Hindlimb muscle (tissue), 1 donor: Measurements from ENCODE around the gene CA10. TPM values are rescaled to one million over a fixed set of nuclear protein-coding genes. Genes with fewer than 3 reads are reported as not detected.

ENCODE experiments used
- DNase-seq: peaks from one replicate; pipeline ENCODE4 v3.0.0-alpha.2; 2013
- polyA plus RNA-seq: library from polyadenylated mRNA; unstranded; fragments of 120-200 nt; gene quantifications from one replicate; pipeline ENCODE4 v1.2.1, GENCODE V29; 2013; ENCODE audit not compliant: insufficient read length

CA10 gene
- polyA plus RNA-seq, 1 donor = 14.0 TPM

GRCh38 chr17:51813140-51813783 is 345.3 kb downstream of the CA10 start:
- no peak for DNase-seq

DNA sequence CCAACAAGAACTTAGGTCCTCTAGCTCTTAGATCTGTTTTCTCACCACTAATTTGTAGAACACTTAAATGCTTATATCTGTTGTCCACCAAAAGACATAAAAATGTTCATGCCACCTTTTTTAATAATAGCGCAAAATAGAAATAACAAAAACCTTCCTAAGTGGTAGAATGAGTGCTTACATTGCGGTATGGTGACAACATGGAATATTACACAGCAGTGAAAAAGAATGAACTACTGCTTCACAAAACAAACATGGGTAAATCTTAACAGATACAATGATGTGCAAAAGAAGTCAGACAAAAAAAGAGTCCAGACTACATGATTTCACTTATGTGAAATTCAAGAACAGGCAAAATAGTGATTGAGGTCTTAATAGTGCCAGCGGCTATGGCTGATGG is 351.1 kb downstream of the CA10 start:
- DNase-seq = no peak

- no peak for DNase-seq
These were observed 352.7 kb downstream of the CA10 start for GRCh38 chr17:51805765-51806164.

DNA sequence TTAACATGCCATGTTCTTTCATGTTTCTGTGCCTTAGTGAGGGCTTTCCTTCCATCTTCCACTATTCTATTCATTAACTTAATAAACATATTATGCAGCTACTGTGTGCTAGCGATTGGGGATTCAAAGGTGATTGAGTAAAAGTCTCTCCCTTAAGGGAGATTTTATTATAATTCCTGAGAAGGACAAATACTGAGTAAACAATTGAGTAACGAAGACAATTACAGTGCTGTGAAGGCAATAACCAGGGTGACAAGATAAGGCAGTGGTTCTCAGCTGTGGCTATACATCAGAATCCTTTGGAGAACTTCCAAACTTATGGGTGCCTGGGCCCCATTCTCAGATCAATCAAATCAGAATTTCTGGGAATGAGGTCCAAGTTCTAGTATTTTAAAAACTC is 353.3 kb downstream of the CA10 start:
- no peak for DNase-seq

GRCh38 chr17:51803161-51803560 is 355.4 kb downstream of the CA10 start:
- no peak for DNase-seq

DNA sequence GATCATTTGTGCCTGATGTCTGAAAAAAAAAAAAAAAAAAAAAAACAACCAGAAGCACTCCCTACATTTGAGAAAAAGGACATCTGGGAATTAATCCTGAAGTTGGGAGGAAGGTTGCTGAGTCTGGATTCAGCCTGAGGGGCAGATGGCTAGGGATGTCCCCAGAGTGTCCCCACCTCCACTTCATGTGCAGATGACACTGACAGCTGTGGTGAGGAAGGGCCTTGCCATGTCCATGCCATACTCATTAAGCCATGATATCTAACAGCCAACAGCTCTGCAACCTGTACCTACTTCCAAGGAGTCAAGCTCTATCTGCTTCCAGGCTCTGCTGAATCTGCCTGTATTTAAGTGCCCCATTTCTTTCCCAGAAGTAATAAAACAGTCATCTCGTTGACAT is 356.0 kb downstream of the CA10 start:
- no peak for DNase-seq

DNA sequence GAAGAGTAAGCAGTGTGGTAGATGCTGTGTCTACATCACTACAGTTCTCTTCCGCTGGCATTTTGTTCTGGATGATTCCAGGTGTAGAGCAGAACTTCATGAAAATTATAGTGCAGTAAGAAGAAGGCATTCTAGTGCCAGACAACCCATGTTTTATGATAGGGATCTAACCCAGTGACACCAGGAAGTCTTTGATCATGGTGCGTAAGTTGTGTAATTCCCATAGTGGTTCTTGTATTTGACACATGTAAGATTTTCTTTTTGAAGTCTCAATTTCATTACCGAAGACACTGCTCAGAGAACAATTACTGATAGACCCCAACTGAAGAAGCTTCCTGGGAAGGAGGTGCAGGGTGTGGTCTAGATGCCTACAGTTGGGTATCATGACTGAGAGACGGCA is 356.9 kb downstream of the CA10 start:
- no peak for DNase-seq

GRCh38 chr17:51799981-51800380 is 358.5 kb downstream of the CA10 start:
- no peak for DNase-seq

DNA sequence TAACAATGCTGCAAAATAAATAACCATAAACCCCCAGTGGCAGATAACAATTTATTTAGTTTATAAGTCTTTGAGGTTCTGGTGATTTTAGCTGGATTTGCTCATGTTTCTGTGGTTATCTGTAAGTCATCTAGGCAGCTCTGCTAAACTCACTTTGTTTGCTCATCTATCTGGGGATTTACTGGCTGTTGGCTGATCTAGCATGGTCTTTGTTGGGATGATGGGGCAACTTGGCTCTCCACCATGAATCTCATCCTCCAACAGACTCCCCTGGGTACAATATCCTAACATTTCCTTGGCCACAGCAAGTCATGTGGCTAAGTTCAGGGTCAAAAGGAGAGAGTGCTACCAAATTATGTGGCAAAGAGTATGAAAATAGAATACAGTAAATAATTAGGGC is 359.3 kb downstream of the CA10 start:
- no peak for DNase-seq

DNA sequence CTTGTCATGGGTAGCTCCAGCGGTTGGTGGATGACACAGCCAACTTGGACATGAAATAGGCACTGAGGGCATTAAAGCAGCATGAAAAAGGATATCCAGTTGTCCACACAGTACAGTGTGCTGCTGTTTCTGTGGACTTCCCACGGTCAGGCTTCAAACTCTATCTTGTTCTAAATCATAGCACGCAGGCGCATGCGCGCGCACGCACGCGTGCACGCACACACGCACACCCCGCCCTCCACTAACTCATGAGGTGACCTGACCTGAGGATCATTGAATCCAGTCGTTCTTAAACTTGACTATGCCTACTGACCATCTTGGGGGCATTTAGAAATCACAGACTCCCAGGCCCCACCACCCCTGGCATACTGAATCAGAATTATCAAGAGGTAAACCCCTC is 361.4 kb downstream of the CA10 start:
- no peak for DNase-seq

- DNase-seq = no peak
These were observed 362.5 kb downstream of the CA10 start for GRCh38 chr17:51796026-51796425.

DNA sequence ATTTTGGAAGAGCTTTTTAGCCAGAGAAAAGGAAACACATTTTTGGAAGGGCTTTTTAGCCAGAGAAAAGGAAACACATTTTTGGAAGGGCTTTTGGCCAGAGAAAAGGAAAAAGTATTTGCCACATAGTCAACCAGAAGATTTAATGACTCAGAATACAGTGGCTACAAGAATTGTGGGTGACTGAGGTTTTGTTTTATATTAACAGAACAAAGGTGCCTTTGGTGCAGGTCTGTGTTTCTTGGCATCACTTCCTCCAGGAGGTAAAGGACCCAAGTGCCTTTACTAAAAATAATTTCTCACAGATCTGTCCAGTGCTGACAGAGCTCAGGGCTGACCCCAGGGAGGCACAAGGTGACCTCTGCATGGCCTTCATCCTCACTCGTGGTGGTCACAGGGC is 363.1 kb downstream of the CA10 start:
- no peak for DNase-seq

DNA sequence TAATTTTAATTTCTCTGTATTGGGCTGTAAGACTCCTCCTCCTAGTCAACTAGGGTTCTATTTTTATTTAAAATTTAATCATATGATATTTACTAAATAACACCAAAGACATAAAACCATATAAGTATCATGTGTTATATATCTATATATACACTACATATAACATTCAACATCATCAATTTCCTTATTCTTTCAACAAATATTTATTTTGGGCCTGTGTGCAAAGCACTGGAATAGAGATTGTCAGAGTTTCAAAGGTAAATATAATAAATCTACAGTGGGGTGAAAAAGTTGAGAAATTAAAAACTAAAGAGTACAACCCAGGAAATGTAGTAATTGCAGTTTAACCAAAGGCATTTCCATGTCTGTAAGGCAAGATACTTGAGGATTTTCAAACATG is 364.0 kb downstream of the CA10 start:
- DNase-seq = no peak

- no peak for DNase-seq
These were observed 364.8 kb downstream of the CA10 start for GRCh38 chr17:51793686-51794085.

DNA sequence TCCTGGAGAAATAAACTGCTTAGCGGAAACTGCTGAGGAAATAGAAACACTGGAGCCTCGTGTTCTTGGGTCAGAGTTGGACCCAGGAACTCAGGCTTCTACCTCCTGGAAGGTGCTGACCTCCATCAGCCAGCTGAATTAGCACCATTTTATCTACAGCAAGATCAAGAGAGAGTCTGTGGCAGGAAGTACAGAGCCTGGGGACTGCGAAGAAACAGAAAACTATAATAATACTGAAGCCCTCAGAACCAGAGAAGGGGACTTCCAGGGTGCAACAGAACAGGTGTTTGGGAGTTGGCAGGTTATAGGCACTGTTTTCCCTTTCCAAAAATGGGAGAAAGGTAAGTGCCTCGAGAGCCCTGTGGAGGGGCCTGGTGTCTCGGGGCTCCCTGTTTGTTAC is 379.7 kb downstream of the CA10 start:
- no peak for DNase-seq

DNA sequence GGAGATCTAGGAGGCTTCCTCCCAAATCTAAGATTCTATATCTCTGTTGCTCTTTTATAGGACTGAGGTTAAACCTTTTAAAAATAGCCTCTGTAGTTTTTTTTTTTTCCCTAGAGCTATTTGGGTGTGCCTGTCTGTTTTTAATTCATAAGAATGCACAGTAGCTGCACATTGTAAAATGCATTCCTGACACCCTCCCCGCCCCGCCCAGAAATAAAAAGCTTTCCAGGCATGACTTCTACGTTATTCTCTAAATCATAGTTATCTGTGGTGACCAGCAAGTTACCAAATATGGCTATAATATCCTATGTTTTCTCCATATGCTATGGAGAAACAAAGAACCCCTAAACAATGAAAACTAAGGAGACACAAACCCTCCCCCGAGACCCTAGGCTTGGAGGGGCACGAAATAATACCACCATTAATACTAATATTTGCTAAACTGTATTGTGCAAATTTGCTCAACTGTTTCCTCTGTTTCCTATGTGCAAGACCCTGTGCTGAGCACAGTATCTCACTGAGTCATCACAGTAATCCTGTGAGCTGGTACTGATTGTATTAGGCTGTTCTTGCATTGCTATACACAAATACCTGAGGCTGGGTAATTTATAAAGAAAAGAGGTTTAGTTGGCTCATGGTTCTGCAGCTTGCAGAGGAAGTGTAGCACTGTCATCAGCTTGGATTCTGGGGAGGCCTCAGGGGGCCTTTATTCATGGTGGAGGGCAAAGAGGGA is 388.3 kb downstream of the CA10 start:
- no peak for DNase-seq

DNA sequence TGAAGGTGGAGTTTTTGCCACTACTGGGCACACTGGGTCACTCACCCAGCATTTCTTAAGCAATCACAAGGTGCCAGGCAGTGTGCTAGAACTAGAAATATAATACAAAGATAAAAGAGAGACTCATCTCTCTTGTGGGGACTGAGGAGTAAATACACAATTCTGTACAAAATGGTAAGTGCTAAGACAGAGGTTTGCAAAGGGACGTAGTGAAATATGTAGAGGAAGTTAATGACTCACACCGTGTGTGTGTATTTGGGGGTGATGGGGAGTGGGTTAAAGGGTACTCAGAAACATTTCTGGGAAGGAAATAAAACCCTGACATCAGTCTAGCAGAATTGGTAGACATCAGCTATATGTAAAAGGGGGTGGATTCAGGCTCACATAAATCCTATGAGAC is 389.3 kb downstream of the CA10 start:
- no peak for DNase-seq

DNA sequence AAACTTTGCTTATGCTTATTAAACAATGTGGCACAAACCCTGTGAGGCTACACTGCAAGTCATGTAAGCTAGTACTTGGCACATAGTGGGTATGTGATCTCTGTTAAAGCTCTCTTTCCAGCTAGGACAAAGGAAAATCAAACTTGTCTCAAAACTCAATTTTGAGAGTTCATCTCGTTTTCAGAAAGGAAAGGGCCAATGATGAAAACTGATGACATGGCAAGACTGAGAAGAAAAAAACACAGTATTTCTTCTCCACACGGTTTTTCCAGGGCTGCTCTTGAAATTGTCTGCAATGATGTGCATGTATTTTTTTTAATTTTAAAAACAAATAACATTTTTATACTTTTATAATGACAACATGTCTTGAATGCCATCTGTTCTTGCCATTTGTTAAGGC is 389.8 kb downstream of the CA10 start:
- DNase-seq = no peak

DNA sequence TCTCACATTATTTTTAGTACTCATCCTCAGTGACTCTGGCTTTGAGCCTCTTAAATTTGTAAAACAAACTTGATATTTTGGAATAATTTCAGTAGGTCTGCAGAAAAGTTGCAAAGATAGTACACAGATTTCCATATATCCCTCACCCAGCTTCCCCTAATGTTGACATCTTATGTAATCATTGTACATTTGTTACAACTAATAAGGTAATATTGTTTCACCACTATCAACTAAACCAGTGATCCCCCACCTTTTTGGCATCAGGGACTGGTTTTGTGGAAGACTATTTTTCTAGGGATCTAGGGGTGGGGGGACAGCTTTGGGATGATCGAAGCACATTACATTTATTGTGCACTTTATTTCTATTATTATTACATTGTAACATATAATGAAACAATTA is 391.2 kb downstream of the CA10 start:
- DNase-seq = no peak

- DNase-seq = no peak
These were observed 393.0 kb downstream of the CA10 start for GRCh38 chr17:51765282-51766135.

- DNase-seq = peak; percentile 64
These were observed 394.0 kb downstream of the CA10 start for GRCh38 chr17:51764387-51764971.

DNA sequence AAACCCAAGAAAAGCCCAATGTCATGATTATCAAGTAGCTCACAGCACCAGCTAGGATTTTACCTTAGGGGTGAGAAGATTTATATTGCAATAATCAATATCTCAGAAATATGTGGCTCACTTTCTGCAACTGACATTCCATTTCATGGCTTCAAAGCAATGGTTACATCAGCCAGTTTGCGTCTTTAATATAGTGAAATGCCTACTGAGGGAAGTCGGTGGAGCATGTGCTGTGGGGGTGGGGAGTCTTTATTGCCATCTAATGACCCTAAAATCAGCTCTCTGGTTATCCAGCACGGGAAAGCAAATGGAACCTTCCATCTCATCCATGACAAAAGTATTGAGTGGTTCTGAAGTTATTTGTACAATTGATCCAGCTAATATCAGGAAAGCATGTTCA is 395.5 kb downstream of the CA10 start:
- no peak for DNase-seq

DNA sequence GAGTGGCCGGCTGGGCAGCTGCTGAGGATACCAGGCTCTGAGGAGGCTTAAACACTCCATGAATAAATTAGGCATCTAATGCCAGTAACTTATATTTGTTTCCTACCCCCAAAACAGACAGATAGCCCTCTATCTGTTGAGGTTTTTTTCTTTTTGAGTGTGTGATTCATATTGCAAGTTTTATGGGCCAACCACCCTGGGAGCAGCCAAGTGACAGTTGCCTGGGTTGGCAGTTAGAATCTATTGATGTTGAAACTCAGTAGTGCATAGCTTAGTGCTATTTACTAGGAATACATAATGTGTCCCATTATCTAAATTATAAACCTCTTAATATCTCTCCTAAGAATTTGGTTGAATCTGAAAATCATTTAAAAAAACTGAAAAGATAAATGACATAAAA is 397.4 kb downstream of the CA10 start:
- DNase-seq = no peak
